T-helper 2 cell treated with Interferon-gamma antibody and Interleukin-4, amounts not matched to agents 100 ng/mL and 5 ng/mL, for 36 hours (primary cell): ENCODE data around the gene SORL1-AS1.

Experiments used
- intact Hi-C: fragments of 100-400 bp; cut with micrococcal nuclease; formaldehyde crosslinking; loops from one replicate; pipeline ENCODE4 v1.15.1; 2023

The SORL1-AS1 gene

GRCh38 chr11:121452609-121453150 is at the start of gene SORL1-AS1:
Gene SORL1-AS1 (minus strand): TSS chr11:121452967.
- intact Hi-C loops: loop anchor here (1.0 kb wide), 3 partner anchors 12 to 139 kb away; no protein-coding TSS in a partner anchor

- intact Hi-C loops: no loop called here
These were observed 48.0 kb upstream of the SORL1-AS1 start for GRCh38 chr11:121500717-121501116.

GRCh38 chr11:121500275-121500674 is 47.5 kb upstream of the SORL1-AS1 start:
- intact Hi-C loops: no loop called here

GRCh38 chr11:121499405-121499804 is 46.6 kb upstream of the SORL1-AS1 start:
- intact Hi-C loops: no loop called here

GRCh38 chr11:121497176-121497998 is 44.6 kb upstream of the SORL1-AS1 start:
- intact Hi-C loops: no loop called here

GRCh38 chr11:121494355-121495099 is 41.8 kb upstream of the SORL1-AS1 start:
- intact Hi-C loops: no loop called here

GRCh38 chr11:121489823-121490222 is 37.1 kb upstream of the SORL1-AS1 start:
- intact Hi-C loops: loop anchor here (10.0 kb wide), 1 partner anchor 45 kb away; no protein-coding TSS in a partner anchor

- intact Hi-C loops: loop anchor here (10.0 kb wide), 1 partner anchor 46 kb away; no protein-coding TSS in a partner anchor
These were observed 35.9 kb upstream of the SORL1-AS1 start for GRCh38 chr11:121488641-121489040.

- intact Hi-C loops: loop anchor here (10.0 kb wide), 1 partner anchor 47 kb away; no protein-coding TSS in a partner anchor
These were observed 35.4 kb upstream of the SORL1-AS1 start for GRCh38 chr11:121488170-121488569.

GRCh38 chr11:121487191-121487590 is 34.4 kb upstream of the SORL1-AS1 start:
- intact Hi-C loops: loop anchor here (10.0 kb wide), 1 partner anchor 48 kb away; no protein-coding TSS in a partner anchor

- intact Hi-C loops: loop anchor here (10.0 kb wide), 1 partner anchor 49 kb away; no protein-coding TSS in a partner anchor
These were observed 33.3 kb upstream of the SORL1-AS1 start for GRCh38 chr11:121486054-121486453.

GRCh38 chr11:121485216-121485615 is 32.4 kb upstream of the SORL1-AS1 start:
- intact Hi-C loops: loop anchor here (10.0 kb wide), 1 partner anchor 50 kb away; no protein-coding TSS in a partner anchor

GRCh38 chr11:121483805-121484480 is 31.2 kb upstream of the SORL1-AS1 start:
- intact Hi-C loops: loop anchor here (2.0 to 10.0 kb wide), 2 partner anchors 51 to 191 kb away; partner anchors contain the start of gene SC5D

- intact Hi-C loops: loop anchor here (1.0 to 10.0 kb wide), 5 partner anchors 18 to 190 kb away; partner anchors contain the start of genes SC5D, SORL1 and SORL1-AS1
These were observed 29.7 kb upstream of the SORL1-AS1 start for GRCh38 chr11:121482231-121483129.

- intact Hi-C loops: loop anchor here (1.0 to 10.0 kb wide), 5 partner anchors 17 to 189 kb away; partner anchors contain the start of genes SC5D, SORL1 and SORL1-AS1
These were observed 28.9 kb upstream of the SORL1-AS1 start for GRCh38 chr11:121481484-121482230.

- intact Hi-C loops: loop anchor here (10.0 kb wide), 1 partner anchor 55 kb away; no protein-coding TSS in a partner anchor
These were observed 27.0 kb upstream of the SORL1-AS1 start for GRCh38 chr11:121479698-121480238.

GRCh38 chr11:121478895-121479697 is 26.3 kb upstream of the SORL1-AS1 start:
- intact Hi-C loops: no loop called here
